ENCODE measurements around the gene CSNK1G2.

Gene CSNK1G2

GRCh38 chr19:1956868-1957492 lies 16.0 kb downstream of the CSNK1G2 start:
- no CpG with 5 or more reads among the region's 28 CpGs for WGBS (ENCODE audit: extremely low coverage, insufficient coverage, insufficient read length)
- no peak overlapping the region for H3K14ac ChIP-seq (ENCODE audit: low read length)
- H3K9ac ChIP-seq (ENCODE audit: low read length), result no peak overlapping the region
- no peak overlapping the region for H2BK5ac ChIP-seq (ENCODE audit: low read depth, low read length, poor library complexity)
- H4K91ac ChIP-seq (ENCODE audit: low read depth, low read length), result no peak overlapping the region
- peaks cover 2% of the 10 kb centered on the region for H3K9me3 ChIP-seq (ENCODE audit: insufficient read depth, low read depth, low read length)
- H3K36me3 ChIP-seq (ENCODE audit: control insufficient read depth in 1 of 2, insufficient read depth in 2 of 2, low read length in 2 of 2), result peaks cover 25 to 31% of the 10 kb centered on the region in 2 experiments
- no peak overlapping the region for H2BK120ac ChIP-seq (ENCODE audit: insufficient read depth, low read length, poor library complexity)
- H2BK12ac ChIP-seq (ENCODE audit: low read length), result no peak overlapping the region
- H3K79me2 ChIP-seq (ENCODE audit: control insufficient read depth, insufficient read depth, low read length, poor library complexity), result peaks cover 7% of the 10 kb centered on the region
- no peaks in the 10 kb centered on the region for H3K4me1 ChIP-seq (ENCODE audit: control insufficient read depth in 1 of 2, insufficient read depth in 2 of 2, low read length in 2 of 2)
- H3K79me1 ChIP-seq (ENCODE audit: low read length), result no peaks in the 10 kb centered on the region
- H4K12ac ChIP-seq (ENCODE audit: low read depth, low read length), result no peak overlapping the region
- H3K27ac ChIP-seq (ENCODE audit: low read depth, low read length), result no peak overlapping the region
- H3K4me3 ChIP-seq (ENCODE audit: low read depth, low read length), result no peak overlapping the region
- H3K18ac ChIP-seq (ENCODE audit: low read length), result no peak overlapping the region
- no peak overlapping the region for H4K8ac ChIP-seq (ENCODE audit: low read depth, low read length)
- H2AFZ ChIP-seq (ENCODE audit: insufficient read depth, low read length, poor library complexity), result no peak overlapping the region
- DNase-seq, result no peak
- H3K23ac ChIP-seq (ENCODE audit: low read length), result no peak overlapping the region
- H2AK5ac ChIP-seq (ENCODE audit: low read length), result no peak overlapping the region
- no peak overlapping the region for H3K4ac ChIP-seq (ENCODE audit: low read depth, low read length)
- H3K4me2 ChIP-seq (ENCODE audit: low read length), result no peak overlapping the region
- H3K27me3 ChIP-seq (ENCODE audit: insufficient read depth, low read length), result no peaks in the 10 kb centered on the region

DNA sequence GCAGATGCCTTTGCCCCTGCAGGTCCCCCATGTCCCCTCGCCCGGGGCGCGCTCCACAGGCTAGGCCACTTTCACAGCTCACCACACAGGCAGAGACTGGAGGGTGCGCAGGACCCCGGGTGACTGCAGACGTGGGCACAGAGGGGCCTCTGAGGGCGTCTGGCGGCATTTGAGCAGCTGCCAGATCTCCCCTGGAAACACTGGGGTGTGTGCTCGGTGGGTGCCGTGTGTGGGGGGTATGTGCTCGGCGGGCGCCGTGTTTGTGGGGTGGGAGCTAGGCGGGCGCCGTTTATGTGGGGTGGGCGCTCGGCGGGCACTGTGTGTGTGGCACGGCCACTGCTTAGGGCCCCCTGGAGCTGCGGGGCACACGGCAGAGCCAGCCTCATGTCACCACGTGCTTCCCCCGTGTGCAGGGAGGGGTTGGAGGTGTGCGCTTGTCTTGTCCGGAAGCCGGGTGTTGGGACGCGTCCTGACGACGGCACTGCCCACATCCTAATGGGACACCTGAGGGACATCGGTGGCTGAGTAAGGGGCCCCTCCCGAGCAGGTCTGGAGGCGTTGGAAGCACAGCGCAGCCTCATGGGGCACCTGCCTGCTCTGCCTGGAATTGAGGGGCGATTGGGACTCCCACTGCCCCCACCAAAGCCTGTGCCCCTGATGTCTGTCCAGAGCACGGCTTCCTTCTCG lies 16.7 kb downstream of the CSNK1G2 start:
- H2AK5ac ChIP-seq (ENCODE audit: low read length), result no peak overlapping the region
- H2AFZ ChIP-seq (ENCODE audit: insufficient read depth, low read length, poor library complexity), result no peak overlapping the region
- no peak overlapping the region for H3K23ac ChIP-seq (ENCODE audit: low read length)
- H3K27ac ChIP-seq (ENCODE audit: low read depth, low read length), result no peak overlapping the region
- H3K4ac ChIP-seq (ENCODE audit: low read depth, low read length), result no peak overlapping the region
- no peaks in the 10 kb centered on the region for H3K79me1 ChIP-seq (ENCODE audit: low read length)
- H3K4me1 ChIP-seq (ENCODE audit: control insufficient read depth in 1 of 2, insufficient read depth in 2 of 2, low read length in 2 of 2), result no peaks in the 10 kb centered on the region
- no peak overlapping the region for H3K18ac ChIP-seq (ENCODE audit: low read length)
- no peak overlapping the region for H3K4me2 ChIP-seq (ENCODE audit: low read length)
- H3K14ac ChIP-seq (ENCODE audit: low read length), result no peak overlapping the region
- peaks cover 2% of the 10 kb centered on the region for H3K9me3 ChIP-seq (ENCODE audit: insufficient read depth, low read depth, low read length)
- H4K12ac ChIP-seq (ENCODE audit: low read depth, low read length), result no peak overlapping the region
- H3K4me3 ChIP-seq (ENCODE audit: low read depth, low read length), result no peak overlapping the region
- H3K36me3 ChIP-seq (ENCODE audit: control insufficient read depth in 1 of 2, insufficient read depth in 2 of 2, low read length in 2 of 2), result peaks cover 26 to 28% of the 10 kb centered on the region in 2 experiments
- H3K9ac ChIP-seq (ENCODE audit: low read length), result no peak overlapping the region
- no peaks in the 10 kb centered on the region for H3K27me3 ChIP-seq (ENCODE audit: insufficient read depth, low read length)
- no peak overlapping the region for H4K8ac ChIP-seq (ENCODE audit: low read depth, low read length)
- peaks cover 7% of the 10 kb centered on the region for H3K79me2 ChIP-seq (ENCODE audit: control insufficient read depth, insufficient read depth, low read length, poor library complexity)
- H4K91ac ChIP-seq (ENCODE audit: low read depth, low read length), result no peak overlapping the region
- H2BK5ac ChIP-seq (ENCODE audit: low read depth, low read length, poor library complexity), result no peak overlapping the region
- WGBS (ENCODE audit: extremely low coverage, insufficient coverage, insufficient read length), result no CpG with 5 or more reads among the region's 40 CpGs
- no peak overlapping the region for H2BK12ac ChIP-seq (ENCODE audit: low read length)
- H2BK120ac ChIP-seq (ENCODE audit: insufficient read depth, low read length, poor library complexity), result no peak overlapping the region
- no peak for DNase-seq

DNA sequence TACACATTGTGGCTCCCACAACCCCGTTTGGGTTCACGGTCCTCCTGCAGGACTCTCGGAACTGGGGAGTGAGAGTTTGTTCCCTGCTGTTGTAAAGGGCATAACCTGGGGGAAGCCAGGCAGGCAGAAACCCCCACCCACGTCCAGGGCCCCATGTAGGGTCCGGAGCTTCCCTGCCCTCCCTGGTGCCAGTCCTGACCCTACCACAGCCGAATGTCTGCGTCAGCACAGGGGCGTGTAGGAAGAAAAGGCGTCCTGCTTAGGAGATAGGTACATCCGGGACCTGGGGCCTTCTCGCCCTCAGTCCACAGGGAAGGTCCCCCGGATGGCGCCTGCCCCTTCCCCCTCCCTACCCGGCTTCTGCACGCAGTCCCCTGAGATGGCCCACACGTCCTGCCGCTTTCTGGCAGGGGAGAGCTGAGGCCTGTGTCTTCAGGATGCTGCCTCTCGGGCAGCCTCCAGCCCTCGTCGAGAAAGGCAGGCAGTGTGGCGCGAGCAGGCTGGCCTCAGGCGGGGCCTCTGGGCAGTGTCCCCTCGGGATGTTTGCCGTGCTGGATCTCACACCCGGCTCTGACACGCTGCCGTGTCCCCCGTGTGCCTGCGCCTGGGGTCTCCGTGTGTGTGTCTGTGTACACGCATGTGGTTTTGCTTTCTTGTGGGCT lies 19.1 kb downstream of the CSNK1G2 start:
- no peak overlapping the region for H3K4ac ChIP-seq (ENCODE audit: low read depth, low read length)
- H3K27ac ChIP-seq (ENCODE audit: low read depth, low read length), result no peak overlapping the region
- peaks cover 1% of the 10 kb centered on the region for H3K9me3 ChIP-seq (ENCODE audit: insufficient read depth, low read depth, low read length)
- no peak overlapping the region for H2BK120ac ChIP-seq (ENCODE audit: insufficient read depth, low read length, poor library complexity)
- H3K79me1 ChIP-seq (ENCODE audit: low read length), result no peaks in the 10 kb centered on the region
- peaks cover 15 to 16% of the 10 kb centered on the region in 2 experiments for H3K36me3 ChIP-seq (ENCODE audit: control insufficient read depth in 1 of 2, insufficient read depth in 2 of 2, low read length in 2 of 2)
- H3K4me1 ChIP-seq (ENCODE audit: control insufficient read depth in 1 of 2, insufficient read depth in 2 of 2, low read length in 2 of 2), result no peaks in the 10 kb centered on the region
- no peaks in the 10 kb centered on the region for H3K27me3 ChIP-seq (ENCODE audit: insufficient read depth, low read length)
- H3K23ac ChIP-seq (ENCODE audit: low read length), result no peak overlapping the region
- no peak overlapping the region for H4K8ac ChIP-seq (ENCODE audit: low read depth, low read length)
- no peak overlapping the region for H4K91ac ChIP-seq (ENCODE audit: low read depth, low read length)
- no peak for DNase-seq
- peaks cover 2% of the 10 kb centered on the region for H3K79me2 ChIP-seq (ENCODE audit: control insufficient read depth, insufficient read depth, low read length, poor library complexity)
- H3K14ac ChIP-seq (ENCODE audit: low read length), result no peak overlapping the region
- H3K4me2 ChIP-seq (ENCODE audit: low read length), result no peak overlapping the region
- no peak overlapping the region for H3K18ac ChIP-seq (ENCODE audit: low read length)
- H3K4me3 ChIP-seq (ENCODE audit: low read depth, low read length), result no peak overlapping the region
- no CpG with 5 or more reads among the region's 32 CpGs for WGBS (ENCODE audit: extremely low coverage, insufficient coverage, insufficient read length)
- H2AK5ac ChIP-seq (ENCODE audit: low read length), result no peak overlapping the region
- no peak overlapping the region for H2BK12ac ChIP-seq (ENCODE audit: low read length)
- no peak overlapping the region for H4K12ac ChIP-seq (ENCODE audit: low read depth, low read length)
- no peak overlapping the region for H2BK5ac ChIP-seq (ENCODE audit: low read depth, low read length, poor library complexity)
- H3K9ac ChIP-seq (ENCODE audit: low read length), result no peak overlapping the region
- H2AFZ ChIP-seq (ENCODE audit: insufficient read depth, low read length, poor library complexity), result no peak overlapping the region

- H4K91ac ChIP-seq (ENCODE audit: low read depth, low read length), result no peak overlapping the region
- no peak overlapping the region for H2AK5ac ChIP-seq (ENCODE audit: low read length)
- no peak overlapping the region for H3K27ac ChIP-seq (ENCODE audit: low read depth, low read length)
- peaks cover 2% of the 10 kb centered on the region for H3K79me2 ChIP-seq (ENCODE audit: control insufficient read depth, insufficient read depth, low read length, poor library complexity)
- H3K9ac ChIP-seq (ENCODE audit: low read length), result no peak overlapping the region
- no peak overlapping the region for H3K4me2 ChIP-seq (ENCODE audit: low read length)
- no peaks in the 10 kb centered on the region for H3K79me1 ChIP-seq (ENCODE audit: low read length)
- no peak overlapping the region for H3K23ac ChIP-seq (ENCODE audit: low read length)
- H3K4me3 ChIP-seq (ENCODE audit: low read depth, low read length), result no peak overlapping the region
- H2BK120ac ChIP-seq (ENCODE audit: insufficient read depth, low read length, poor library complexity), result no peak overlapping the region
- H3K18ac ChIP-seq (ENCODE audit: low read length), result no peak overlapping the region
- H4K12ac ChIP-seq (ENCODE audit: low read depth, low read length), result no peak overlapping the region
- H3K9me3 ChIP-seq (ENCODE audit: insufficient read depth, low read depth, low read length), result peaks cover 2% of the 10 kb centered on the region
- no peak overlapping the region for H2AFZ ChIP-seq (ENCODE audit: insufficient read depth, low read length, poor library complexity)
- no peak overlapping the region for H3K14ac ChIP-seq (ENCODE audit: low read length)
- no peak overlapping the region for H4K8ac ChIP-seq (ENCODE audit: low read depth, low read length)
- H2BK5ac ChIP-seq (ENCODE audit: low read depth, low read length, poor library complexity), result no peak overlapping the region
- peaks cover 13 to 16% of the 10 kb centered on the region in 2 experiments for H3K36me3 ChIP-seq (ENCODE audit: control insufficient read depth in 1 of 2, insufficient read depth in 2 of 2, low read length in 2 of 2)
- no peak overlapping the region for H3K4ac ChIP-seq (ENCODE audit: low read depth, low read length)
- WGBS (ENCODE audit: extremely low coverage, insufficient coverage, insufficient read length), result no CpG with 5 or more reads among the region's 42 CpGs
- no peak for DNase-seq
- H3K4me1 ChIP-seq (ENCODE audit: control insufficient read depth in 1 of 2, insufficient read depth in 2 of 2, low read length in 2 of 2), result no peaks in the 10 kb centered on the region
- H3K27me3 ChIP-seq (ENCODE audit: insufficient read depth, low read length), result no peaks in the 10 kb centered on the region
- H2BK12ac ChIP-seq (ENCODE audit: low read length), result no peak overlapping the region
Observed at GRCh38 chr19:1961000-1961883, 20.3 kb downstream of the CSNK1G2 start.
